ENCODE measurements around the gene PDE4B.

Gene PDE4B

DNA sequence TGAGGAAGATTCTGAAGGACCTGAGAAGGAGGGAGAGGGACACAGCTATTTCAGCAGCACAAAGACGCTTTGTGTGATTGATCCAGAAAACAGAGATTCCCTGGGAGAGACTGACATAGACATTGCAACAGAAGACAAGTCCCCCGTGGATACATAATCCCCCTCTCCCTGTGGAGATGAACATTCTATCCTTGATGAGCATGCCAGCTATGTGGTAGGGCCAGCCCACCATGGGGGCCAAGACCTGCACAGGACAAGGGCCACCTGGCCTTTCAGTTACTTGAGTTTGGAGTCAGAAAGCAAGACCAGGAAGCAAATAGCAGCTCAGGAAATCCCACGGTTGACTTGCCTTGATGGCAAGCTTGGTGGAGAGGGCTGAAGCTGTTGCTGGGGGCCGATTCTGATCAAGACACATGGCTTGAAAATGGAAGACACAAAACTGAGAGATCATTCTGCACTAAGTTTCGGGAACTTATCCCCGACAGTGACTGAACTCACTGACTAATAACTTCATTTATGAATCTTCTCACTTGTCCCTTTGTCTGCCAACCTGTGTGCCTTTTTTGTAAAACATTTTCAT lies 579.9 kb downstream of the PDE4B start:
- DNase-seq = peak; percentile 46

DNA sequence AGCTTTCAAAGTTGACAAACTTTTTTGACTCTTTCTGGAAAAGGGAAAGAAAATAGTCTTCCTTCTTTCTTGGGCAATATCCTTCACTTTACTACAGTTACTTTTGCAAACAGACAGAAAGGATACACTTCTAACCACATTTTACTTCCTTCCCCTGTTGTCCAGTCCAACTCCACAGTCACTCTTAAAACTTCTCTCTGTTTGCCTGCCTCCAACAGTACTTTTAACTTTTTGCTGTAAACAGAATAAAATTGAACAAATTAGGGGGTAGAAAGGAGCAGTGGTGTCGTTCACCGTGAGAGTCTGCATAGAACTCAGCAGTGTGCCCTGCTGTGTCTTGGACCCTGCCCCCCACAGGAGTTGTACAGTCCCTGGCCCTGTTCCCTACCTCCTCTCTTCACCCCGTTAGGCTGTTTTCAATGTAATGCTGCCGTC lies 580.5 kb downstream of the PDE4B start:
- no peak for DNase-seq

DNA sequence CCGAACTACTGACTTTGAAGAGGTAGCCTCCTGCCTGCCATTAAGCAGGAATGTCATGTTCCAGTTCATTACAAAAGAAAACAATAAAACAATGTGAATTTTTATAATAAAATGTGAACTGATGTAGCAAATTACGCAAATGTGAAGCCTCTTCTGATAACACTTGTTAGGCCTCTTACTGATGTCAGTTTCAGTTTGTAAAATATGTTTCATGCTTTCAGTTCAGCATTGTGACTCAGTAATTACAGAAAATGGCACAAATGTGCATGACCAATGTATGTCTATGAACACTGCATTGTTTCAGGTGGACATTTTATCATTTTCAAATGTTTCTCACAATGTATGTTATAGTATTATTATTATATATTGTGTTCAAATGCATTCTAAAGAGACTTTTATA lies 581.5 kb downstream of the PDE4B start:
- DNase-seq = peak; percentile 68

DNA sequence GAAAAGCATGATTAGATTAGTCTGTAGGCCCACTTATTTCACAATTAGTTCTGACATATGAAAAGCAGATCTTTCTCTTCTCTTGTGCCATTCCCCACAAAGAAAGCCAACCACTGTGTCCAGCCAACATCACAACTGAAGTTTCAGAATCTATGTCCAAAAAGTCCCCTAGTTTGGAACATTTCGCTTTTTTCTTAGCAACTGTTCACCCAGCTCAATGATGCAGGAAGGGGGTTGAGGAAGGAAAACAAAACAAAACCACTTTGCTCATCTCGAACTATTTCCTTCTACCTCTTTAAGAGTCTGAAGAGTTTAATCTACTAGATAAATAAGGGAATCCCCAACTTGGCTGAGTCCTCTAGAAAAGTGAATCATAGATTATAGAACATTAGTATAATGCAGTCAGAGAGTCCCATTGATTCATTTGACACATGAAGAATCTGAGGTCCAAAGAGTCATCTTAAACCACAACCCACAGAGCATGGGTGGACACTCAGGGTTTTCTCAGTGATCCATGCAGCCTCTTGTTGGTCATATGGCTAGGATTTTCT lies 581.9 kb downstream of the PDE4B start:
- DNase-seq = peak; percentile 83

DNA sequence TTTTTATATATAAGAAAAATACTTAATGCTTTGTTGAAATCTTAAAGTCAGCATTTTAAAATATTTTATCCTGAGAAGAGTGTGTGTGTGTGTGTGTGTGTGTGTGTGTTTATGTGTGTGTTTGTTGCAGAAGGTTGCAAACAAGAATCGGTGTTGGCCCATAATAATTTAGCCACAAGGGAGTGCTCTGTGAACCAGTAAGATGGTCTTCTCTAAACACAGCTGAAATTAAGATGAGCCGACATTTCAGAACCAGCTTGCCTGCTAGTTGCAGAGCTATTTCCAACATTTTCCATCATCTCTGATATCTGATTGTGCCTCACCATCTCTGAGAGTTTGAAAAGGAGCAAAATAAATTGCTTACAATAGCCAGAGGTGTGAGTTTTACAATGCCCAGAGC lies 582.4 kb downstream of the PDE4B start:
- no peak for DNase-seq

DNA sequence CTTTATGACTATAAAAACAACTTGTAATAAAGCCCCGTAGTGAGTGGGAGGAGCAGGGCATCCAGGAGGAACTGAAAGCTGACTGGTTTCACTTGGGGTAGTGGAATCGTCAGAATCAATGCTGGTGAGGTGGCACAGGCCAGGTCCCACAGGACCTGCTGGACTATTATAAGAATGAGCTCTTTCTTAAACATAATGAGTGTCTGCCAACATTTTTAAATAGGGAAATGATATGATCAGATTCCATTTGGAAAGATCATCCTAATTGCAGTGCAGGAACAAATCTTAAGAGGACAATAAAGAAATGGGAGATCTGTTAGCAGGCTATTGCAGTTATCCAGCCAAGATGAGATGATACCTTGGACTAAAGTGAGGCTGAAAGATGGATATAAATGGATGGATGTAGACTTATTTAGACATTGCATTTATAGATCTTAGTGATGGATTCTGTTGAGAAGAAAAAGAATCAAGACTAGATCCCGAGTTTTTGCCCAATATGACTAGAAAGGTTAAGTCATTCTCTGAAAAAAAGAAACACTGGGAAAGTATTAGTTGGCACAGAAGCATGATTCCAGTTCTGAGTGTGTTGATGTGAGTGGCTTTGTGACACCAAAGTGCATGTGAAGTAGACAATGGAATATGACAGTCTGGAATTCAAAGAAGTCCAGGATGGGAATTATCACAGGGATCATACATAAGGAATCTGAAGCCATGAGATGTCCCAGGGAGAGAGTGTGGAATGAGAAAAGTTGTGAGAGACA lies 587.9 kb downstream of the PDE4B start:
- peak; percentile 61 for DNase-seq

DNA sequence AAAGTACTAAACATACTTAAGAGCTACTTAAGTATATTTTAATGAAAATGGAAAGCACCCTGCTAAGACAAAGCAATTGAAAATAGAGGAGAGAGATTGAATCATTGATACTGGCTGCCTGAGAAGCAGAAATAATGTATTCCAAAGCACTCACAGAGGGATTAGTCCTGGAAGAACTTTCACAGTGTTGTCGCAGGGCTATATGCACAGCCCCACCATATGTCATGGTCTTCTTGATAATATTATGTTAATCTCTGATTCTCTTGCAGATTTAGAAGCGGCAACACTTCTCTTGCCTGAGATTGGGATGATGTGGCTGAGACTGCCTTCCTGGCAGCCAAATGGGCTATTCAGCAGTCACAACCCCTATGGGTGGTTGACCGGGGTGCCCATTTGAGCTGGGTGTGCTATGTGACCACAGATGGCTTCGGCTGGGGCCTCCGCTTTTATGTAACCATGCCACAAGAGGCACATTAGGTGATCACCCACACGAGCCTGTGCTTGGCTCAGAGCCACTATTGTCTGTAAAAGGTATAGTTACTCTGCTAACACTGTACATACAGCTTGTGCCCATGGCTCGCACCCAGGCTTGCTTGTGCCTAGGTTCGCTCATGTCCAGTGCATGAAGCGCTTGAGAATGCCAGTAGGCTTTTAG lies 589.1 kb downstream of the PDE4B start:
- no peak for DNase-seq

DNA sequence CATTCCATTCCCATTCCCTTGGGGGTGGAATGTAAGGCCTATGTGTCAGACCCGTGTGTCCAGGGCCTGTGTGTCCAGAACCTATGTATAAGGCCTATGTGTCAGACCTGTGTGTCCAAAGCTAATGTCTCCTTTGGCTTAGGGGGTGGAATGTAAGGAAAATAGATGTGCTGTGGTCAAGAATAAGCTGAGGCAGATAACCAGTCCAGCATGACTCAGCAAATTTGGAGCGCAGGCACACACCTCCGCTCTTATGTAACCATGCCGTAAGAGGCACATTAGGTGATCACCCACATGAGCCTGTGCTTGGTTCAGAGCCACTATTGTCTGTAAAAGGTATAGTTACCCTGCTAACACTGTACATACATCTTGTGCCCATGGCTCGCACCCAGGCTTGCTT lies 590.5 kb downstream of the PDE4B start:
- no peak for DNase-seq

DNA sequence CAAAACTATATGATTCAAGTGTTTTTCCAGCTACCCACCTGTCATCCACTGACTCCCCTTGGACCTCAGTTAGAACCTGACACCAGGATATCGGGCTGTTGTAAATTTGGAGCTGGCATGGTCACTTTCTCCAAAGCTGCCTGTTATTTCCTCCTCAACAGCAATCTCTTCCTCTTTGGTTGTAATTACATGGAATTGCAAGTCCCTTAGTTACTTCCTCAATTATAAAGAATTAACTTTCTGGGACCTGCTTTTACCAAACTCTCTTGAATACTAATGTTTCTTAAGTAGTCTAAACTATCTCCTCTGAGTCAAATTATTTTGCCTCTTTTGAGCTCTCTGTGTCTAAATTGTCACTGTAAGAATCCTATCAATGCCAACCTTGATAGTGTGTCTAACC lies 590.9 kb downstream of the PDE4B start:
- DNase-seq = no peak

DNA sequence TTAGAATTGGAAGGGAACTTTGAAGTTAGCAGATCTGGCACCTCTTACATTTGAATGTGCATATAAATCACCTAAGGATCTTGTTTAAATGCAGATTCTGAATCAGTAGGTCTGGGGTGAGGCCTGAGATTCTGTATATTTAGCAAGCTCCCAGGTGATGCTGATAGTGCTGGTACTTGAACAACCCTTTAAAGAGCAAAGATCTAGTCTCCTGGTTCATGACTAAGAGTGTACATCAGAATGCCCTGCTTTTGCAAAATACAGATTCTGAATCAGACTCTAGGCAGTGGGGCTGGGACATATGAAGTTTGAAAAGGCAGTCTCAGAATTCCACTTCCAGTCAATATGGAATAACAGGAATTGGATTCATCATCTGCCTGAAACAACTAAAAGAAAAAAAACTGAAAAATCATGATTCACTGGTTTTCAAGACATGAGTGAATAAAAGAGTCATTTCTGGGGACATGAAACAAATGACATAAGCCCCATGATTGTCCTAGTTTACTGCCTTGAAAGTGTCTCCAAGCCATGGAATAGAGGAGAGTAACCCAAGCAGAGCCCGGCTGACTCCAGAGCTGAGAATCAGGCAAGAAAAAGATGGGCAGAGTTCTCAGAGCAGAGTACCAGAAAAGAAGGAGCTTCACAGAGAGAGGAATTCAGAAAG lies 591.7 kb downstream of the PDE4B start:
- DNase-seq = no peak

DNA sequence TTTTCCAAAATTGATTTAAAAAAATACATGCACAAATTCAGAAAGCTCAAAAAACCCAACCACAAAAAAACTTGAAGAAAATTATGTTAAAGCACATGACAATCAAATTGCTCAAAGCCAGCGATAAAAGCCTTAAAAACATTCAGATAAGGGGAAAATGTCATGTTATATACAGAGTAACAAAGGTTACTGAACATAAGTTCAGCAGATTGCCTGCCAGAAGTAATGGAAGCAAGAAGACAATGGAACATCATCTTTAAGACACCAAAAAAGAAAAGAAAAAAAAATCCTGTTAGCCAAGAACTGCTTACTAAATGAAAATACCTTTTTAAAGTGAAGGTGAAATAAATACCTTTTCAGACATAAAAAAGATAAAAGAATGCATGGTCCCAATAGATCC lies 594.0 kb downstream of the PDE4B start:
- DNase-seq = no peak

DNA sequence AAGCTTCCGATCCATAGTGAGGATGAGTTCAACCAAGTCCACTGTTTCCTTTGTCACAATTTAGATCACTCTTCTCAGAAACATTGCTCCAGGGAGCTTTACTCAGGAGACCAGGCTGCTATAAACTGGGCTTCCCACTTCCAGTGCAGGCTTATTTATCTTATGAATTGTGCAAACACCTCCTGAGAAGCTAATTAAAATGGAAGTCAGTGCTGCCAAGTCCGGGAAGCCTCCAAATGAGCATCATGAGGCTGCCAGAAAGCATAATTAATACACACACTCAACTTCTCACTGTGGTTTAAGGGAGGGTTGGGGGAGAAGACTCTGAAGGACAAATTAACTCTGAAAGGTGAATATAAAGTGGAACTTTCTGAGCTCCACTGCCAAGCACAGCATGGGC lies 596.2 kb downstream of the PDE4B start:
- DNase-seq = no peak

DNA sequence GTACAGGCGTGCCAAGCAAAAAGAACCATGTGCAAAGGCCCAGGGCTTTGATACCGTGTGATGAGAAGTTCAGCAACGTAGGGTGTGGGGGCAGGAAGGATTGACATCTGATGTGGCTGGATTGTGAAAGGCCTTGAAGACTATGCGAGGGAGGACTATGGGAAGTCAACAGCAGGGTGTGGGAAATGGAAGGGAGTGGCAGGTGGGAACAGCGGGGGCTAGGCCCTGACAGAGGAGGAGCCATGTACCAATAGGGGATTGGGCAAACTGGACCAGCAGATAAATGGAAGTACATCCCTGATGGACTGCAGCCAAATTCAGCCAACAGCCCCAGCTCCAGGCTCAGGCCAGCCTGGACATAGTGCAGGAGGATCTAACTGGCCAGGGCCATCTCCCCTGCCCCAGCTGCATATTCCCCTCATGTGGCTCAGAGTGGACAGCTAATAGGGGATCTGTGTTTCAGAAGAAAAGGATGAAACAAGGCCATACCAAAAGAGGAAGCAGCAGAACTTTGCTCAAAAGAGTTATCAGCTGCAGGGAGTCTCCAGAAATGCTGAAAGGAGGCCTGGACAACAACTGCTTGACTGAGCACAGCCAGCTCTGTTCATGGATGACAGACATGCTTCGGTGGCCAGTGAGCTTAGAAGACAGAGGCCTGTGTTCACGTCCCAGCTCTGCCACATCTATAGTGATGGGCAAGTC lies 601.0 kb downstream of the PDE4B start:
- no peak for DNase-seq

DNA sequence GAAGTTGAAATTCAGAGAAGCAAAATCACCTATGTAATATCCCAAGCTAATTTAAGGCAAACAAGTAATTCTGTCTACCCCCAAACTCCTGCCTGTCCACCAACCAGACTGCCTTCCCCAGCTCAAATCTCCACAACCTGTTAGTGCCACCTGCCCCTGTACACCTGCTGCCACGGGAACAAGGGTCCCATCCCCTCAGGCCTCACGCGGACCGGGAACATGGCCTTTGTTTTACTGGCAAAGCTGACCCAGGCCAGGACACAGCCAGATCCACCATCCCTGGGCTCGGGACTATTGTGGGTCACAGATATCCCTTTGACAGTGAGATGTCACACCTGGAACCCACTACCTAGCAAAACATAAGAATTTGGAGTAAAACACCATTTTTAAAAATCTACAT lies 601.9 kb downstream of the PDE4B start:
- no peak for DNase-seq

DNA sequence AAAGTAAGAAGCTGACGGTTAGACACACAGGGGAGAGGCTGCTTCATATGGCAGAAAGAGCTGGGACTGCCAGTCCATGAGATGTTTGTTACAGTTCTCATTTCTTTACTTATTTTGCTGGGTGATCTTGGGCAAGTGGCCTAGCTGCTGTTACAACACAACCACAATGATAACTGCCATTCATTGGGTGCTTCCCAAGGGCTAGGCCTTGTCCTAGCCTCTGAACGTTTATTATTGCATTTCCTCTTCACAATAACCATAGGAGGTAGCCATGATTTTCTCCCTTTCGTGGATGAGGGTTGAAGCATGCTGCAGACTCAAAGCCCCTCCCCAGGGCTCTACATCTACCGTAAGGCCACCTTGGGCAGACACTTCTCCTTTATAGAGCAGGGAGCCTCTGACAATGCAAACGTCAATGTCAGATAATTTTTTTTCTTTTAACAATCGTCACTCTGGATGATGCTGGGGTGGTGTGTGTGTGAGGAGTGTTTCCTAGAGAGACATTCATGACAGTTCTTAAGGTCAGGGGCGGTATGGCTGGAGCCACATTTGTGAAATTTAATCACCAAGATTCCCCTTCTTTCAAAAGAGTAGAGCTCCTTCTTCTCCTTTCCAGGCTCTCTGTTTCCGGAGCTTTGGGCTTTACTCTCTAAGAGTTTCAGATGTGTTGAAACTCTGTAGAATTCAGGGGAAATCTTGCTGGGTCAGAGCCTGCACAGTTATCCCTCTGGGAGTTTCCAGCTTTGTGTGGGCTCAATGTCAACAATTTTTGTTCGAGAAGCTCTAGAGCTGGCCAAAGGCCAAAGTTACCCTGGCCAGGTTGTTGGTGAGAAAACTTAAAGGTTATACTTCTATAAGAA lies 602.7 kb downstream of the PDE4B start:
- no peak for DNase-seq

DNA sequence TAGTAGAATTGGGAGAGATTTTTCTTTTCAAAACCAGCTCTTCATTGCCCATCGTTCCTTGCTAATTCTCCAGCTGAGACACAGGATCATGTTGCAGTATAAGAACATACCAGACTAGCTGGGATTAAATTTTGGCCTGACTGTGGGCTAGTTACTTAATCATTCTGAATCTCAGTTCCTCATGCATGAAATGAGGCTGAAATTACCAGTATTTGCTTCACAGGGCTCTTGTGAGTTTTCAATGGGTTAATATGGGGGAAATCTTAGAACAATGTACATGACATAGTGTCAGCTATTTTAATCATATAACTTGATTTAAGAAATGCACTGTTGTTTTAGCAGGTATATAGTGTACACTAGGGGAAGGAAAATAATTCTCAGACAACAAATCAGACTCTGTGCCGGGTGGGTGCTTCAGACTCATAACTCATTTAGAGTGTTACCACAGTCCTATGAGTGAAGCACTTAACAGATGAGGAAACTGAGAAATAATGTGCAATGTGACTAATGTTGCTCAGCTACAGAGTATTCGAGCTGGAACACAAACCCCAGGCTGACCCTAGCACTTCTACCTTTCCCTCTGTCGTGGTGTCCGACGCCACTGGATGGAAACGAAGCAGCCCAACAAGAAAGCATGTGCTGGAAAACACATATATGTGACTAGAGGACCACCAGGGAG lies 603.7 kb downstream of the PDE4B start:
- DNase-seq = peak; percentile 36

DNA sequence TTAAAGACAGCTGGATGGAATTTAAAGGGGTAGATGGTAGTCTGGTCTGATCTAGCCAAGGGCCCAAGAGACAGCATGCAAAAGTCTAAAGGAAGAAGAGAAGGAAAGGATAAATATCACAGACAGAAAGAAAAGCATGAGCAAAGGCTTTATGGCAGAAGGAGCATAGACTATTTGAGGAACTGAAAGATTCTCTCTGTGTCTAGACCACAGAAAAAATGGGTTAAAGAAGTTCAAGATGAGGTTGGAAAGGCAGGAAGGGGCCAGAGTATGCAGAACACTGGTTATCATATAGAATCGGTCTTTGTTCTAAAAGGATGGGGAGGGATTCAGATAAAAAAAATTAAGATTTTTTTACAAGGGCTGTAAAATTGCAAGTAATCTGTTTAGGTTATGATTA lies 604.5 kb downstream of the PDE4B start:
- DNase-seq = no peak

DNA sequence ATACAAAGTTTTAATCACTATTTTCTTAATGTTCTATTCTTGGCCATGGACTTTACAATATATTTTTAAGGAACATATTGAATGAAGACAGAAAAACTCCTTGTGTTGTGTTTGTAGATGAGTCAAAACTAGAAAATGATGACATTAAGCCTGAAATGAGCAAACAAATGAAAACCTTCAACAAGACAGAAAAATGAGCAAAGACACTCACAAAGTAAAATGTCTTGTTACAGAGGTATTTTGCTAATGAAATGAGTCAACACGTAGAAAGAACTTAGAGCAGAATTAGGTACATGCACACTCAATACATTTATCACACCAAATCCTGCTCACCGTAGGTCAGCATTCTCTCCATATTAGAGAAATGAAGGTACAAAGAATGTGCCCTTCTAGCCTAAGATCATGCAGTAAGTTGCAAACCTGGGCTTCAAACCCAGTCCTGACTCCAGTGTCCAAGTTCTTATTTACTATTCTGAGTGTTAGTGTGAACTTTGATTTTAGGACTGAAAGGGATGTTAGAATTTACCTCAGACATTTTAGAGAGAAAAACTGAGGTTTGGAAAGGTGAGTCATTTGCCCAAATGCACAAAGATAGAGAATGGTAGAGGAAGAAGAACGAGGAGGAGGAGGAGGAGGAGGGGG lies 607.3 kb downstream of the PDE4B start:
- DNase-seq = peak; percentile 89

DNA sequence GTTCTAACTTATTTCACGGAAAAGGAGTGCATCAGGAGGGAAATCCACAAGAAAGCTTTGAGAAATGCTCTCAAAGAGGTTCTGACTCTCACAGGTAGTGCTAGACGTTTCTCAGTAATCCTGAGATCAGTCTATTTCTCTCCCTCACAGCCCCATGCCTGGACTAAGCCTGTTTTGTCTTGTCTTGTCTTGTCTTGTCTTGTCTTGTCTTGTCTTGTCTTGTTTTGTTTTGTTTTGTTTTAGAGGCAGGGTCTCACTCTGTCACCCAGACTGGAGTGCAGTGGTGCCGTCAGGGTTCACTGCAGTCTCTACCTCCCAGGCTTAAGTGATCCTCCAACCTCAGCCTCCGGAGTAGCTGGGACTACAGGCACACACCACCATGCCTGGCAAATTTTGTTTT lies 608.0 kb downstream of the PDE4B start:
- peak; percentile 25 for DNase-seq

DNA sequence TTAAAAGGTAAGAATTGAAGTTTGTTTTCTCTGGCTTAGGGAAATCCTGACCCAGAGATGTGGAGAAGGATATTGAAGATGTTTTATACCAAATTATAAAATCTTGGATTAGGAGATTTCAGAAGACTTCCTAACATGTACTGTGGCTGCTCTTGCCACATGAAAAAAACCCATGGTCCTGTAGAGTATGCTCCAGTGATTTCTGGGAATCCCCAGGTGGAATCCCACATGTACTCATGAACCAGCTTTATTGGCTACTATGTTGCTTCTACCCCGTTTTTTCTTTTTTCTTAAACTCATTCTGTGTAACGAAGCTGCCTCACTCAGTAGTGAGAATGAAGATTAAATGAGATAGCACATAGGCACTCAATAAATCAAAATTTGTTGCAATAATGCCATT lies 608.5 kb downstream of the PDE4B start:
- DNase-seq = no peak

DNA sequence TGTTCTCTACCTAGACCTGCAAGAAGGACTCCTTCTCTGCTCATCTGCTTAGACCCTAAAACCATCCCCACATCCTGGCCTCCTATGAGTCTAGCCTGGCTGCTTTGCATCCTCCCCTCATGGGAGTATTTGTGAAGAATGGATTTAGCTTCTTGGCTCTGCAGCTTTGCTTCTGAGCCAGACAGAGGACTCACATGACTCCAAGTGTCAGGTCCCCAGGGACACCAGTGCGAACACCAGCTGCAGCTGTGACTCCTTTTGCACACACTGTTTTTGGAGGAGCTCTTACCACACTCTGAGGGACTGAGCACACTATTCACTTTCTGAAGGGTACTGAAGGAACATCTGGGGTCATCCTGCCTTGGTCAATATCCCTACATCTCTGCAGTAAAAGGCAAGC lies 609.5 kb downstream of the PDE4B start:
- no peak for DNase-seq

All from activated CD4-positive, alpha-beta T cell treated with anti-CD3 and anti-CD28 coated beads, Interleukin-2, amount 50 U/mL, for 16 hours (primary cell).